Stimulated activated effector memory CD8-positive, alpha-beta T cell treated with anti-CD3 and anti-CD28 coated beads, Interleukin-12 subunit alpha, Interleukin-12 subunit beta, amount 100 ng/mL, for 72 hours (primary cell): ENCODE results near the gene ZNF622.

Source experiments
- ATAC-seq: fragments of 150-1000 bp; cut with Tn5 transposase; 2 replicates; pipeline ENCODE4 v1.10.0; 2021
- DNase-seq, 2 donors: peaks; one replicate each; pipeline ENCODE4 v3.0.0; 2021 to 2022; ENCODE audit warnings: low spot score in 2 of 2
- H3K27ac Mint-ChIP-seq: one replicate; pipeline ENCODE4 v1.8.0; 2022; ENCODE audit warnings: mild to moderate bottlenecking, mixed read lengths
- H3K36me3 Mint-ChIP-seq: one replicate; pipeline ENCODE4 v1.8.0; 2022; ENCODE audit warnings: mild to moderate bottlenecking, mixed read lengths
- H3K4me1 Mint-ChIP-seq: one replicate; pipeline ENCODE4 v1.8.0; 2022; ENCODE audit warnings: mixed read lengths
- H3K4me3 Mint-ChIP-seq: one replicate; pipeline ENCODE4 v1.8.0; 2022; ENCODE audit warnings: mild to moderate bottlenecking, mixed read lengths
- H3K9me3 Mint-ChIP-seq: one replicate; pipeline ENCODE4 v1.8.0; 2022; ENCODE audit warnings: mixed read lengths

Gene ZNF622, protein sequence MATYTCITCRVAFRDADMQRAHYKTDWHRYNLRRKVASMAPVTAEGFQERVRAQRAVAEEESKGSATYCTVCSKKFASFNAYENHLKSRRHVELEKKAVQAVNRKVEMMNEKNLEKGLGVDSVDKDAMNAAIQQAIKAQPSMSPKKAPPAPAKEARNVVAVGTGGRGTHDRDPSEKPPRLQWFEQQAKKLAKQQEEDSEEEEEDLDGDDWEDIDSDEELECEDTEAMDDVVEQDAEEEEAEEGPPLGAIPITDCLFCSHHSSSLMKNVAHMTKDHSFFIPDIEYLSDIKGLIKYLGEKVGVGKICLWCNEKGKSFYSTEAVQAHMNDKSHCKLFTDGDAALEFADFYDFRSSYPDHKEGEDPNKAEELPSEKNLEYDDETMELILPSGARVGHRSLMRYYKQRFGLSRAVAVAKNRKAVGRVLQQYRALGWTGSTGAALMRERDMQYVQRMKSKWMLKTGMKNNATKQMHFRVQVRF

GRCh38 chr5:16465544-16466432 is at the start of gene ZNF622:
Gene ZNF622, minus strand, starts transcription at chr5:16465800. Its CDS starts 135 bp downstream, at chr5:16465665.
- H3K4me3 Mint-ChIP-seq: peak within 1 kb of the TSS; percentile 99
- ATAC-seq (peak; percentile 85), DNase-seq (peak; percentile 74 to 91)
- peaks cover 50% of the 10 kb centered on the region for H3K36me3 Mint-ChIP-seq
- H3K4me1 Mint-ChIP-seq: peaks cover 74% of the 10 kb centered on the region
- H3K27ac Mint-ChIP-seq: peak within 1 kb of the TSS; percentile 99
- H3K9me3 Mint-ChIP-seq: no peaks in the 10 kb centered on the region

DNA sequence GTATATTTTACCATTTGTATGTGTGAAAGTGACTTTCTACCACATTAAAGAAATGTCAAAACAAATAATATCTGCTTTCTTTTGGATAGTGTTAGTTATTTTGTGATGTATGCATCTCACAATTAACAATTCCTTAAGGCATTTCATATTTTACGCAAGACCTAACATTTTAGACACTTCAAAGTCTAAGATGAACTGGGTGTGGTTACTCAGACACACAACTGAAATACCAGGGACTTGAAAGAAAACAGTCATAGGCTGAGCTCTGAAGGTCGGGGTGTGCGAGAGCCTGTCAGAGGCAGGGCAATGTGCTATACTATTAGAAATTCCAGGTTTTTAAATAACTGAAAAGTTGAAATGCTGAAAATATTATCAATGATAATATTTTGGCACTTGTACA is 44.5 kb upstream of the ZNF622 start:
- Mint-ChIP-seq H3K9me3 (peaks cover 2% of the 10 kb centered on the region), H3K4me3 (no peak overlapping the region), H3K27ac (no peak overlapping the region), H3K4me1 (peaks cover 14% of the 10 kb centered on the region), H3K36me3 (no peaks in the 10 kb centered on the region)
- no peak for ATAC-seq
- no peak for DNase-seq

- no peak for ATAC-seq
- H3K9me3 Mint-ChIP-seq: peaks cover 2% of the 10 kb centered on the region
- no peak overlapping the region for H3K27ac Mint-ChIP-seq
- no peak for DNase-seq
- H3K4me1 Mint-ChIP-seq: peaks cover 14% of the 10 kb centered on the region
- no peaks in the 10 kb centered on the region for H3K36me3 Mint-ChIP-seq
- H3K4me3 Mint-ChIP-seq: no peak overlapping the region
Measured at GRCh38 chr5:16508730-16509531, 43.3 kb upstream of the ZNF622 start.

GRCh38 chr5:16507716-16508115 is 42.1 kb upstream of the ZNF622 start:
- DNase-seq: no peak
- no peak for ATAC-seq
- Mint-ChIP-seq H3K36me3 (no peaks in the 10 kb centered on the region), H3K4me3 (no peak overlapping the region), H3K27ac (no peak overlapping the region), H3K4me1 (peaks cover 14% of the 10 kb centered on the region), H3K9me3 (peaks cover 2% of the 10 kb centered on the region)

DNA sequence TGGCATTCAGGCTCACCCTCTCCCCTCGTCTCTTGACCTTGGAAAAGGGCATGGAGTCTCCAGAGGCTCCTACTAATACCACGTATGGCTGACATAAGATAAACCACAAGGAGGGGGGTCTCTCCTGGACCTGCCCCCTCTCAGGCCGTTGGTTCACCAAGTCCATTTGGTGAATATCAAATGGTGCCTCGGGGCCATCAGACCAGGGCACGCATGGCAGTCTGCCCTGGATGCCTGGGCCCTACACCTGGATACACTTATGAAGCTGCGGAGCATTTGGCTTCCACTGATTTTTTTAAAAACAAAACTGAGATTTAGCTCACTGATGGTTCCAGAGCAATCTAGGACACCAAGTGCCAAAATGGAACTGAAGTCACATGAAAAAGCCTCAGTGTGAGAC is 40.3 kb upstream of the ZNF622 start:
- H3K4me3 Mint-ChIP-seq: no peak overlapping the region
- ATAC-seq: no peak
- H3K27ac Mint-ChIP-seq: no peak overlapping the region

DNA sequence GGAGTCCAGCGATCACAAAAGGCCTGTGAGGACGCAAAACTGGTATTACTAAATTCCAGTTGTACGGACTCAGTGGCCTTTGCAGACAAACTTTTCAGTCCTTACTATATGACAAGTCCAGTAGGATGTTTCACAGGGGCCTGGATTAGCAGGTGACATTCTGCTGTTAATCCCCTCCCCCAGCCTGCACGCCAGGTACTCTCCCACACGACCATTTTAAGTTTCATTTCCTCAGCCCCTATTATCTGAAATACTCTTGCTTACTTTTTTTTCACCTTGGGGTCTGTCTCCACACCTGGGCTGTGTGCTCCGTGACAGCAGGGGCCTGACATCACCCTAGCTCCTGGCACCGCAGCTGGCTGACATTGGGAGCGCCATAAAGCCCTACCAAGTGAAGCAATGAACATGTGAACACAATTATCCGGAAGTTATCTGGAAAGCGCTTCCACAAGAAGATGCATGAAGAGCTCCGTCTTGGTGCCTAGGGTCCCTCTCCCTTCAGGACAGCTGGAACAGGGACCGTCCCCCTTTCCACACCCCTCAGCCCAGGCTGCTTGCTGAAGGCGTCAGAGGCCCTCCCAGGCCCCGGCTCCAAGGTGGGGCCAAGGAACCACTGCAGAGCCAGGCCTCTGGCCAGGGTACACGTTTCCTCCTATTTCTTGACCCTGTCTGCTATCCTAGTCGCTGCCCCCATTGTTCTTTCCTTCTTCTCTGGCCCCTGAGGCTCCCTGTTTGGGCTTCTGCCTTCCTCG is 39.7 kb upstream of the ZNF622 start:
- Mint-ChIP-seq H3K27ac (no peak overlapping the region), H3K9me3 (peaks cover under 1% of the 10 kb centered on the region), H3K36me3 (no peaks in the 10 kb centered on the region), H3K4me1 (peaks cover 8% of the 10 kb centered on the region), H3K4me3 (no peak overlapping the region)
- ATAC-seq: no peak
- DNase-seq: no peak

More for the DNA sequence above, 40.3 kb upstream of the ZNF622 start:
- Mint-ChIP-seq H3K4me1 (peaks cover 8% of the 10 kb centered on the region), H3K9me3 (no peaks in the 10 kb centered on the region), H3K36me3 (no peaks in the 10 kb centered on the region)
- DNase-seq: no peak

DNA sequence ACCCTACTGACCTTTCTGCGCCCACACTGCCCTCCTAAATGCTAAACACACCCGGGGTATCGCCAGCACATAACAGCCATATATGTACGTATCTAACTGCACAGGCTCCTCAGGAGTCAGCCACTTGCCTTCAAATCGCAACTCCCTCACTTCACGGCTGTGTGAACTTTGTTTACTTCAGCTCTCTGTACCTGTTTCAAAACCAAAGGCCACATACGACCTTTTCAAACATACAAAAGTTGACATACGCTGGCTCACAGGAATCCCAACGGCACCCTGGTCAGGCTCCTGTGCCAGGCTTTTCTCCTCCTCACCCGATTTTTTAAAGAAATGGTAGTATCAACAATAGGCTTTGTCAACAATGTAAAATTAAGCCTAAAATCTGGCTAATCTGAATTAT is 39.0 kb upstream of the ZNF622 start:
- ATAC-seq: no peak

DNA sequence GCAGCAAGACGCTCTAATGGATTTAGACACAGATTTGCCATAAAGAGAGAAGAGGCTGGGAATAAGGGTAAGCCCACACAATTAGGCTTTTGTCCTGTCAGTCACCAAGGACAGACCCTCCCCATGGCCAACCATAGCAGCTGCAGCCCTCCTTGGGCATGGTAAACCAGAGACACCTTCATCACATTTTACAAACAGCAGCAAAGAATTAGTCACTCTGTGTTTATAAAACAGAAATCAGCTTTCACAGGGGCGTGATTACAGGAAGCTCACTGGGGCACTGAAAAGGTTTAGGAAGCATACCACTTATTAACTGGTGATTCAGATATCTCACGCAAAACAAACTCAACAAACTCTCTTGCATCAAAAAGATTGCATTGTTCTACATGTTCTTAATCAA is 37.3 kb upstream of the ZNF622 start:
- H3K27ac Mint-ChIP-seq: no peak overlapping the region
- no peak overlapping the region for H3K4me3 Mint-ChIP-seq
- H3K36me3 Mint-ChIP-seq: no peaks in the 10 kb centered on the region
- peaks cover 8% of the 10 kb centered on the region for H3K4me1 Mint-ChIP-seq
- ATAC-seq (no peak), DNase-seq (no peak)
- H3K9me3 Mint-ChIP-seq: peaks cover 4% of the 10 kb centered on the region

More for the DNA sequence above, 39.0 kb upstream of the ZNF622 start:
- H3K4me3 Mint-ChIP-seq: no peak overlapping the region
- H3K4me1 Mint-ChIP-seq: peaks cover 8% of the 10 kb centered on the region
- no peak overlapping the region for H3K27ac Mint-ChIP-seq
- no peaks in the 10 kb centered on the region for H3K36me3 Mint-ChIP-seq
- DNase-seq: no peak
- H3K9me3 Mint-ChIP-seq: peaks cover 4% of the 10 kb centered on the region

- peaks cover 4% of the 10 kb centered on the region for H3K9me3 Mint-ChIP-seq
- ATAC-seq: no peak
Measured at GRCh38 chr5:16500024-16500423, 34.4 kb upstream of the ZNF622 start.

GRCh38 chr5:16497546-16497945 is 31.9 kb upstream of the ZNF622 start:
- Mint-ChIP-seq H3K4me3 (no peak overlapping the region), H3K27ac (no peak overlapping the region), H3K9me3 (peaks cover 10% of the 10 kb centered on the region), H3K4me1 (no peaks in the 10 kb centered on the region), H3K36me3 (no peaks in the 10 kb centered on the region)
- DNase-seq: no peak
- no peak for ATAC-seq

More at GRCh38 chr5:16500024-16500423, 34.4 kb upstream of the ZNF622 start:
- Mint-ChIP-seq H3K4me1 (no peaks in the 10 kb centered on the region), H3K36me3 (no peaks in the 10 kb centered on the region), H3K27ac (no peak overlapping the region), H3K4me3 (no peak overlapping the region)
- DNase-seq: no peak

DNA sequence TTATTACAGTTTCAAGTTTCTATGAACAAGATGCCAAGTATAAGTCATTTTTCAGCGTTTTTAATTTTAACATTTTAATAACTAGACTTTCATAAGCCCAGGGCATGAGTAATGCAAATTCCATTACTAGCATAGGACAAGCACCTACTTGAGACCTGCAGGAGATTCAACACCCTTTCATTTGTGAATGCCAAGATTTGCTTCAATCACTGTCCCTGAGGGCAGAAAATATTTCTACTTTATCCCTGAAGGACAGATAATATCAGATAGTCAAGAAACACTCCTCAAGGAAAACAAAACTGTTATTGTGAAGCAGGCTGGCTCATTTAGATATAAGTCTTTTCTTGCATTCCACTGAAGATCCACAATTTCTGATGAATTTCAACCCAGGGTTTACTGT is 27.7 kb upstream of the ZNF622 start:
- Mint-ChIP-seq H3K4me3 (no peak overlapping the region), H3K36me3 (no peaks in the 10 kb centered on the region), H3K27ac (no peak overlapping the region), H3K9me3 (peaks cover 6% of the 10 kb centered on the region), H3K4me1 (no peaks in the 10 kb centered on the region)
- ATAC-seq (no peak), DNase-seq (no peak)

DNA sequence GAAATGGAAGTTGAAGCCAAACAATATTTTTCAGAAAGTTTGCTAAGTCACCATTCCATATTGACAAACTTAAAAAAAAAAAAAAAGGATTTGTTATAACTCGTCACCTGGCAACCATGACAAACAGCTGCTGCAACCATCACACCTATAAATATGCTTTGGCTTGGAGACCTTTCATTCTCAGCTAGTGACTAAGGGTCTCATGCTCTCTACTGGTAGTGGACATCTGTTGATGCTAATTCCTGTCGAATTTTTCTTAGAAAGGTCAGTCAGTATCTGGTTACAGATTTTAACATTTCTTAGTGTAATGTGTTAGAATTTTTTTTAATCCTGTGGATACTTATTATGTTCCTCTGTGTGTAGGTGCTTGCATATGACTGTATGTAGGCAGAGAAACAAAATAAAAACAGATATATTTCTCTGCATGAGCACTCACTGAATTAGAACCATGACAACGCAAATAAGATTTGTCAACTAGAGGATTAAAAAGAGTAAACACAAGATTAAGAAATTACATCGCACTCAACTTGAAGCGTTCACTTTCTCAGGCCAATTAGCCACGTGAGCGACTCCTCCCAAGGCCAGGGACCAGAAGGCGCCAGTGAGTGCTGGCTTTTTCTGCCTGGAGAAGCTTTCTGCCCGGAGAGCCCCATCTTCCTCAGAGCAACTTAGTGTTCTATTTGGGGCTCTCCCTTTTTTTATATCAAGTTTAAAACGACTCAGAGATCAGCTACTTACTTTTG is 27.0 kb upstream of the ZNF622 start:
- no peak for DNase-seq
- Mint-ChIP-seq H3K36me3 (no peaks in the 10 kb centered on the region), H3K4me1 (no peaks in the 10 kb centered on the region), H3K4me3 (no peak overlapping the region), H3K27ac (no peak overlapping the region), H3K9me3 (peaks cover 6% of the 10 kb centered on the region)
- no peak for ATAC-seq

DNA sequence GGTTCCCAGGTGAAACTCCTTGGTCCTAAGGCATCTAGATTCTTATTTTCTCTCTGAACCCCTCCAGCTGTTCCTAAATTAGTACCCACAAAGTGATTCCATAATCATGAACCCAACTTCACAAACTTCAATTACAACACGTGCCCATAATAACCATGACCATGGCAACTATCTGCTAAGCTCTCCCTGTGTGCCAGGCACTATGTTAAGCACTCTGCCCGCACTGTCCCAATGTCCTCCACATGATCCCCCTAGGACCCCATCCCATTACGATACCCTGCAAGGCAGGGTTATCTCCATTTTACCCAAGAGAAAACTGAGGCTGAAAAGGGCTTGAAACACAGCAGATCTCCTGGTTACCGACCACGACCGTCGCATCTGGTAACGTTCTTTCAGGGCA is 25.3 kb upstream of the ZNF622 start:
- peaks cover 6% of the 10 kb centered on the region for H3K9me3 Mint-ChIP-seq
- H3K36me3 Mint-ChIP-seq: no peaks in the 10 kb centered on the region
- ATAC-seq (no peak), DNase-seq (no peak)
- no peak overlapping the region for H3K27ac Mint-ChIP-seq
- peaks cover 6% of the 10 kb centered on the region for H3K4me1 Mint-ChIP-seq
- H3K4me3 Mint-ChIP-seq: no peak overlapping the region

DNA sequence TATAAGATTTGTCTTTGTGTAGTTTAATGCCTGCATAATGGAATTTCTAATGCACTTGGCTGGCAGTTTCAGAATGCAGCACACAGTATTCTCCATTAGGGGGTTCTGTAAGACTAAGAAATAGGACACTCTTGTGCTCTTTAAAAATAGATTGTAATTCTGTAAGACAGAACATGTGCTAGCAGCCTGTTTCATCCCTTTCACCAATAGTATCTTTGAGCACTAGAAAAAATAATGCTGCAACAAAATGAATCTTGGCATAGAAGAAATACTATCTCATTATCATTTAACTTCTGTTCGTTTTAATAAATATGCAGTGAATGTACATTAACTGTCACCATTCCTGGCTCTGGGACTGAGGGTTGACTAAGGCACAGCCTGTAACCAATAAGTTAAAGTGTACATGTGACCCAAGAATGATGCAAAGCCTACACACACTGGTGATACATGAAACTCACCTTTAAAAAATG is 23.8 kb upstream of the ZNF622 start:
- no peak overlapping the region for H3K4me3 Mint-ChIP-seq
- H3K36me3 Mint-ChIP-seq: no peaks in the 10 kb centered on the region
- ATAC-seq (no peak), DNase-seq (no peak)
- no peak overlapping the region for H3K27ac Mint-ChIP-seq
- peaks cover 6% of the 10 kb centered on the region for H3K4me1 Mint-ChIP-seq
- H3K9me3 Mint-ChIP-seq: no peaks in the 10 kb centered on the region
